Osteocyte (in vitro differentiated cells): ENCODE measurements around the gene FAM234B. TPM values are rescaled to one million over a fixed set of nuclear protein-coding genes. Genes with fewer than 3 reads are reported as not detected.

Experiments used
- DNase-seq: peaks from one replicate; pipeline ENCODE4 v3.0.0; 2021; ENCODE audit warnings: mixed read lengths; ENCODE audit not compliant: unreplicated experiment; ENCODE audit errors: extremely low spot score
- H3K27ac Mint-ChIP-seq: one replicate; pipeline ENCODE4 v1.8.0; 2021; ENCODE audit warnings: mild to moderate bottlenecking, mixed read lengths; ENCODE audit not compliant: unreplicated experiment
- H3K27me3 Mint-ChIP-seq: one replicate; pipeline ENCODE4 v1.8.0; 2021; ENCODE audit warnings: mixed read lengths; ENCODE audit not compliant: unreplicated experiment
- H3K36me3 Mint-ChIP-seq: one replicate; pipeline ENCODE4 v1.8.0; 2021; ENCODE audit warnings: mixed read lengths; ENCODE audit not compliant: unreplicated experiment
- H3K4me1 Mint-ChIP-seq: one replicate; pipeline ENCODE4 v1.8.0; 2021; ENCODE audit warnings: mixed read lengths; ENCODE audit not compliant: unreplicated experiment
- H3K4me3 Mint-ChIP-seq: one replicate; pipeline ENCODE4 v1.8.0; 2021; ENCODE audit warnings: mild to moderate bottlenecking, moderate library complexity, mixed read lengths; ENCODE audit not compliant: unreplicated experiment
- H3K9me3 Mint-ChIP-seq: one replicate; pipeline ENCODE4 v1.8.0; 2021; ENCODE audit warnings: mixed read lengths; ENCODE audit not compliant: unreplicated experiment
- total RNA-seq: library from RNA; stranded (reverse); gene quantifications from 2 replicates; pipeline ENCODE4 v1.2.1, GENCODE V29; 2021
- TF ChIP-seq, protein P1 (sequence below): fragments of 200-600 bp; sonication (generic); IDR thresholded peaks from 2 replicates; pipeline ENCODE4 v1.5.0; 2021; ENCODE audit warnings: antibody characterized with exemption, mild to moderate bottlenecking, moderate library complexity

FAM234B gene
- total RNA-seq, 1 donor from 2014 or later, result 5.0 TPM

DNA sequence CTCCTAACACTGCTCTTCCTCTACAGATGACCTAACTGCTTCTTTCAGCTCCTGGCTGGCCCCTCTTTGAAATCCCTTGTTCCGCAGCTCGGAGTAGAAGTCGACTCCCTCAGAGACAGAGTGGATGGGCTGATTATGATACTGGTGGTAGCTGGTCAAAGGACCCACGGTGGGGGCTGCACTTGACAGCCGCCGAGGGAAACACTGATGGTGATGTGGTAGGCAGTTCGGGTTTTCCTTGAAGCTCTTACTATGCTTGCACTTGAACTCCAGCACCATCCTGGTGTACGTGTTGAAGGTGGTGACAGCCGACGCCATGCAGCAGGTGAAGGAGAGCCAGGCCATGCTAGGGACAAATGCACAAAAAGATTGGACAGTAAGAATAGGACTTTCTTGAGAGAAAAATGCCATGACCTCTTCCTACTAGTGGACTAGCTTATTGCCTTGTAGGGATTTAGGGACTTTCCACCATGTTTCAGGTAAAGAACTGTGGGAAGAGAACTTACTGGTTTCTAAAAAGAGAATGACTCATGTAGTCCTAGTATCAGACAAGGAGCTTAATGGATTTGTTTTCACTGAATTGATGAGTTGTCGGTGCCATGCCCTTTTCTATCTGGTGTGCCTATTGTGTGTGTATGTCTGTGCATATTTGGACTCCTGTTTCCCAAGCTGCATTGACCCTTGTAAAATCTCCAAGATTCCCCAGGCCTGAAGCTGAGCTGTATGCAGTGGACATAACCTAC is 40.9 kb downstream of the FAM234B start:
- H3K4me3 Mint-ChIP-seq, result no peak overlapping the region
- H3K9me3 Mint-ChIP-seq, result no peaks in the 10 kb centered on the region
- H3K27me3 Mint-ChIP-seq, result no peaks in the 10 kb centered on the region
- no peak for DNase-seq
- no peaks in the 10 kb centered on the region for H3K4me1 Mint-ChIP-seq
- TF ChIP-seq, protein P1, sequence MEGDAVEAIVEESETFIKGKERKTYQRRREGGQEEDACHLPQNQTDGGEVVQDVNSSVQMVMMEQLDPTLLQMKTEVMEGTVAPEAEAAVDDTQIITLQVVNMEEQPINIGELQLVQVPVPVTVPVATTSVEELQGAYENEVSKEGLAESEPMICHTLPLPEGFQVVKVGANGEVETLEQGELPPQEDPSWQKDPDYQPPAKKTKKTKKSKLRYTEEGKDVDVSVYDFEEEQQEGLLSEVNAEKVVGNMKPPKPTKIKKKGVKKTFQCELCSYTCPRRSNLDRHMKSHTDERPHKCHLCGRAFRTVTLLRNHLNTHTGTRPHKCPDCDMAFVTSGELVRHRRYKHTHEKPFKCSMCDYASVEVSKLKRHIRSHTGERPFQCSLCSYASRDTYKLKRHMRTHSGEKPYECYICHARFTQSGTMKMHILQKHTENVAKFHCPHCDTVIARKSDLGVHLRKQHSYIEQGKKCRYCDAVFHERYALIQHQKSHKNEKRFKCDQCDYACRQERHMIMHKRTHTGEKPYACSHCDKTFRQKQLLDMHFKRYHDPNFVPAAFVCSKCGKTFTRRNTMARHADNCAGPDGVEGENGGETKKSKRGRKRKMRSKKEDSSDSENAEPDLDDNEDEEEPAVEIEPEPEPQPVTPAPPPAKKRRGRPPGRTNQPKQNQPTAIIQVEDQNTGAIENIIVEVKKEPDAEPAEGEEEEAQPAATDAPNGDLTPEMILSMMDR, result no peak
- H3K27ac Mint-ChIP-seq, result no peak overlapping the region
- H3K36me3 Mint-ChIP-seq, result peaks cover 20% of the 10 kb centered on the region

DNA sequence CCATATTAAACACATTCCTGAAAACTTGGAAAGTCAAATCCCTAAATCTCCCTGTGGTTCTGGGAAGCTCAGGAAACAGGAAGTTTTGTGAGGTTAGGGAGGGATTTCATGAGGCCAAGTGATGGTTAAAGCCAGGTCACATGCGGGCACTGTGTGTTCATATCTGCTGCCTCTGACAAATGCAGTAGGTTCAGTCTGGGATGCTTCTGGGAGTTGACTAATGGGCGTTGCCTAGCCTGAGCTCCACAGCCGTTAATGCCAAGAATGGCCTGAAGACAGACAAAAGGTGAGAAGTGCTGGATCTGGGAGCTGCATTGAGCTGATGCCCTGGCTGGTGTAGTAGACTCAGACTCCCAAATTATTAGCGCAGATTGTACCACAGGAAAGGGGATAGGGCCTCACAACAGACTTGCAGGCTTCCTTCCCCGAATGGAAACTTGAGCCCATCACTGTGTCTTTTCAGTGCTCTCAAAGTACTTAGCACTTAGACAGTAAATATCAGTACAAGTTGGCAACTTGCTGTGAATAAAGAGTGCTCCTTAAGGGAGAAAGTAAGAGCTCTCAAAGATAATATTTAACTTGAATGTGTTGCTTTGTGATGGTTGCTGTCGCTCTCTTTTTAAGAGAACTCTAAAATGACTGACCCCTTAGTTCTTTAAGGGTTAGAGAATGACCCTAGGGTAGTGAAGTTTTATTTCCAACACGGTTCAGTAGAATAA is 41.9 kb downstream of the FAM234B start:
- H3K27ac Mint-ChIP-seq, result no peak overlapping the region
- no peak for DNase-seq
- H3K4me1 Mint-ChIP-seq, result no peaks in the 10 kb centered on the region

DNA sequence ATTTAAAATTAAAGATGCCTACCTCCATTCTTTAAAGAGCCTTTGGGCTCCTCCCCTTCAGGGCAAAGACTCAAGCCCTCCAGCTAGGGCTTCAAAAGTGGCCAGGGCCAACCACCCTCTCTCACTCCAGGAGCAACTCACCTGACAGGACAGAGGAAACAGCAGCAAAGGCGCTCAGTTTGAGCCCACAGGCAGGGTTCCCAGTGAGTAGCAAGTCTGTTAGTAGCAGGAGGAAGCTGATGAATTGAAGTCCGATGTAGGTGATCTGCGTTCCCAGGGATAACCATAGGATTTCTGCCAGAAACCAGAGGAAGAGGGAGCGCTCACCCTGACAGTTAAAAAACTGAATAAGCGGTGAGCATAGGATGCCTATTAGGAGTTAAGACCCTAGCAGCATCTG is 43.6 kb downstream of the FAM234B start:
- Mint-ChIP-seq H3K9me3 (no peaks in the 10 kb centered on the region), H3K36me3 (peaks cover 8% of the 10 kb centered on the region), H3K4me3 (no peak overlapping the region), H3K27me3 (no peaks in the 10 kb centered on the region), H3K27ac (no peak overlapping the region), H3K4me1 (peaks cover 7% of the 10 kb centered on the region)
- DNase-seq, result no peak
- TF ChIP-seq, protein P1, result no peak

More for the DNA sequence above, 41.9 kb downstream of the FAM234B start:
- Mint-ChIP-seq H3K27me3 (no peaks in the 10 kb centered on the region), H3K36me3 (peaks cover 12% of the 10 kb centered on the region), H3K4me3 (no peak overlapping the region), H3K9me3 (no peaks in the 10 kb centered on the region)
- TF ChIP-seq, protein P1, result no peak

DNA sequence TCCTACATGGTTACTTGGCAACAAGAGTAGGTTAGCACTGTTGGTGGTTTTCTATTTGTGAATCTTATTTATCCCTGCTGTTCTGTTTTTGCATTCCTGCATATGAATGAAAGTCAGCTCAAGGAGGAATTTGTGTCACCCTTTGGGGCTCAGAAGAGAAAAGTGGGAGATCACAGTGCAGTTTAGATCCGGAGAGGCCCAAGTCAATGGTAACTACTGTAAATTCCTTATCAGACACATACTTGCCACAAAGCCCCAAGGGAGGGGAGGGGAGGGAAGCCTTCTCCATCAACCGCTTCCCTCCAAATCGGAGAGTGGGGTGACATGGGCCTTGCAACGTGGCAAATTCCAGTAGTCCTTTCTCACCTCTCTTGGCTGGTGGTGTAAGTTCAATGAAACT is 44.3 kb downstream of the FAM234B start:
- peaks cover 11% of the 10 kb centered on the region for H3K4me1 Mint-ChIP-seq
- H3K27ac Mint-ChIP-seq, result no peak overlapping the region
- TF ChIP-seq, protein P1, result no peak
- H3K36me3 Mint-ChIP-seq, result peaks cover 8% of the 10 kb centered on the region
- H3K27me3 Mint-ChIP-seq, result no peaks in the 10 kb centered on the region
- H3K9me3 Mint-ChIP-seq, result no peaks in the 10 kb centered on the region
- H3K4me3 Mint-ChIP-seq, result no peak overlapping the region
- DNase-seq, result no peak

DNA sequence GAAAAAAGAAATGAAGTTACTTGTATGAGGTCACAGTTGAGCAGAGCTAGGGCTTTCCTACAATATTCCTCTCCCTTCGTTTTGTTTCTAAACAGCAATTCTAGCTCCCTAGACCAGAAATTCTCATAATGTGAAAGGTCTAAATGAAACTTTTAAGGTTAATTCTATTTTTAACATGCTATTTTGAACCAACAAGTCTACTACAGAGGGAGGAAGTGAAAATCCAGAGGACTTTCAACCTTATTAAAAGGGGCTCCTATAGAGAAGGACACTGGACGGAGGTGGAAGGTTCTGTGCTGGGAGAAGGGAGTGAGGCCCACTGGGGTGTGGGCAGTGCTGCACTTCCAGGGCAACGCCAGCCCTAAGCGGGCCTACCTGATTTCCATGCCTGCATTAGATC is 45.9 kb downstream of the FAM234B start:
- H3K4me3 Mint-ChIP-seq, result no peak overlapping the region
- H3K9me3 Mint-ChIP-seq, result no peaks in the 10 kb centered on the region

More for the DNA sequence above, 45.9 kb downstream of the FAM234B start:
- no peak for DNase-seq
- Mint-ChIP-seq H3K4me1 (peaks cover 27% of the 10 kb centered on the region), H3K36me3 (peaks cover 1% of the 10 kb centered on the region), H3K27me3 (no peaks in the 10 kb centered on the region), H3K27ac (no peak overlapping the region)
- TF ChIP-seq, protein P1, result no peak
